GM21529 (cell line): ENCODE measurements around the gene QSOX2.

Source experiments
- ATAC-seq: cut with Tn5 transposase; IDR thresholded peaks from one replicate; pipeline ENCODE4 v1.9.1; 2021; ENCODE audit not compliant: unreplicated experiment

The QSOX2 gene

DNA sequence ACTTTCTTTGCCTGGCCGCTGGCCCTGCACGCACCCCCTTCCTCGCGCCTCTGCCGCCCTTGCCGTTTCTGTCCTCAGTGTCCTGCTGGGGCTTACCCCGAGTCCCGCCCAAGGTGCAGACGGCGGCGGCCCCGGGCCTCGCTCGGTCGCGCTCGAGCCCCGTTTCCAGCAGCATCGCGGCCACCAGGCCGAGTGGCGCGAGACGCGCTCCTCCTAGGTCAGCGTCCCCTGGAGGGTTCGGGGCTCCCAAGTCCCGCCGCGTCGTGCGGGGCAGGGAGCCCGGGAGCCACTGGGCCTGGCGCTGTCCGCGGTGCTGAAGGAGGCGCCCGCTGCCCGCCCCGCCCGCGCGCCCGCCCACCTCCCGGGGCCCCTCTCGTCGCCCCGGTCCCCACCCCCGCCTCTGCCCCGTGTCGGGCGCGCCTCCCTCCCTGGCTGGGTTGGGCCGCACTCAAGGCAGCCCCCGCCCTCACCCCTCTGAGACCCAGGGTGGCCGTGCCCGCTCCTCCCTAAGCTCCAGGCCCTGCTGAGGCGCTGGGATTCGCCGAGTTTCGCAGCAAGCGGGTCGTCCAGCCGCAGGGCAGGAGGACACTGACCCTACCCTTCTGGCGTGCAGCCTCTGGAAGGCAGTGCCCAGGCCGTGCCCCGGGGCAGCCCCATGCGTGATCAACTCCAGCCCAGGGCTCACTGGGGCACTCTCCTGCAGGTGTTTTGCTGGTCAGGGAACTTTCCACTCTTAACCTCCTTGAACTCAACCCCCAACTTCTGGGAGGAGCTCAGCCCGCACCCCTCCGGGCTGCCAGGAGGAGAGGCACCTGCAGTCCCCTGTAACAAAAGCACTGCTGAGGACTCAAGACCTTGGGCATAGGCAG lies 40.5 kb downstream of the QSOX2 start, which contains the start of gene LHX3:
Gene LHX3 (minus strand): TSS at position 291 of the 869 bp plus-strand sequence. CDS start 116 bp downstream, at position 175.
- no peak for ATAC-seq

- no peak for ATAC-seq
Observed at GRCh38 chr9:136204145-136204805, 41.3 kb downstream of the QSOX2 start.

GRCh38 chr9:136203408-136204144 lies 42.0 kb downstream of the QSOX2 start:
- ATAC-seq: no peak

DNA sequence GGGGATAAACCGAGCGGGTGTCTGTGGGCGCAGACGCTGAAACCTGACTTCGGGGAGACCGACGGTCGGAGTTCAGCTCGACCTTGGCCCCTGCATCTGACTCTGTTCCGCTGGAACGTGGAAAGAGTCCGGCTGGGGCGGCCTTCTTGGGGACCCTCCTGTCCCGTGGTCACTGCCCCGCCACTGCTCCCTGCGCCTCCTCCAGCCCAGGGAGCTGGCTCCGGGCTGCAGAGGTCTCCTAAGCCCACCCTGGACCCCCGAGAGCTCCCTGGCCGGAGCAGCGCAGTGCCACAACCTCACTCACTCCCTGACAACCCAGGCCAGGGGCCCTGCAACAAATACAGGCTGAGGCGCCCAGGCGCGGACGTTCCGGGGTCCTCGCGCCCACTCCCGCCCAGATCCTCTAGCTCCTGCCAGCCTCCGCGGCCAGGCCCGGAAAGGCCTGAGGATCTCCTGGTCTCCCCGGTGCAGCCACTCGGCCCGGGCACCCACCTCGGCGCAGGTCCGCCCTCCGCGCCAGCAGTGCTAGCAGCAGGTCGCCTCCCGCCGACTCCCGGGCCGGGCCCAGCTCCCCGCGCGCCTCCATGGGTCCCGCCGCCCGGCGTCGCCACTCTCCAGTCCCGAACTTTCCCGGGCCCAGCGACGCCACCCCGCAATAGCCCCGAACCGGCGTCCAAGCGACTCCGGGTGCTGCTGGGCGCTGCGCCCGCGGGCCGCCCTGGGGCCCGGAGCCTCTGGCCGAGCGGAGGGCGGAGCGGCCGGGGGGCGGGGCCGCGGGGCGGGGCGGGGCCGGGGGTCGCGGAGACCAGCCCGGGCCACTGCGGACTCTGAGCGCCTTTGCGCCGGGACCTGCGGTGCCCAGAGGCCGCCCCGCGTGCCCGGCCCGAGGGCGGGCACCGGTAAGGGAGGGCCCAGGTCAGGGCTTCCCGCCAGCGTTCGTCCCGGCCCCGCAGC lies 42.9 kb downstream of the QSOX2 start:
- ATAC-seq: no peak

GRCh38 chr9:136201609-136202453 lies 43.8 kb downstream of the QSOX2 start:
- ATAC-seq: no peak

DNA sequence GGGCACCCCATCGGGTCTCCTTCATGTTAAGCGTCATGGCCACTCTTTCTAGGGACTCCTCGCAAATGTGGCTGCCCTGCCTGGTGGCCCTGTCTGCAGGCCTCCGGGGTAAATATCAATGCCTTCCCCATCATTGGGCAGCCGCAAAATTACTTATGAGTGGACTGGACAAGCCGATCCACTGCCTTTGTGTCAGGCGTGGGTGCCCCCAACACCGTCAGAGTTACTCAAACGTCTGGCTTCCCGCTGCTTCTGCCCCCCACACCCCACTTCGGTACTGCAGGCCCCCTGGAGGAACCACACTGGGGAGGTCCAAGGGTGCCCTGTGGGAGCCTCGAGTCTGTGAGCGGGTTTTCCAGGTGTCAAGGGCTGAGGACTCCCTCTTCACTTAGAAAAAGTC lies 44.4 kb downstream of the QSOX2 start:
- no peak for ATAC-seq

GRCh38 chr9:136200424-136200823 lies 45.2 kb downstream of the QSOX2 start:
- ATAC-seq: no peak

- no peak for ATAC-seq
Observed at GRCh38 chr9:136199391-136200288, 46.0 kb downstream of the QSOX2 start.

DNA sequence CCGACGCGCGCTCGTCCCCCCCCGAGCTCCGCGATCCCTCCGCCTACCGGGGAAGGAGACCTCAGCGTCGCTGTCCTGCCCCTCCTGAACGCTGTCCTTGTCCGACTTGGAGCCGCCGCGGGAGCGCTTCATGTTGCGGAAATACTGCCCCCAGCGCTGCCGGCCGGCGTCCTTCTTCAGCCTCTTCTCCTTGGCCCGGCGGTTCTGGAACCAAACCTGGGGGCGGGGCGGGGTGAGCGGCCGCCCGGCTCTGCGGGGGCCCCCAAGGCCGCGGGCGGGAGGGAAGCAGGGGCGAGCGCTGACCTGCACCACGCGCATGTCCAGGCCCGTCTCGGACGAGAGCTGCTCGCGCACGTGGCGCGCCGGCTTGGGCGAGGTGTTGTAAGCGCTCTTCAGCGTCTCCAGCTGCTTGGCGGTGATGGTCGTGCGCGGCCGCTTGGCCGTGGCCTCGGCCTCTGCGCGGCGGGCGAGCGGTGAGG lies 47.0 kb downstream of the QSOX2 start:
- no peak for ATAC-seq

GRCh38 chr9:136197930-136198604 lies 47.5 kb downstream of the QSOX2 start:
- ATAC-seq: no peak

GRCh38 chr9:136197084-136197875 lies 48.3 kb downstream of the QSOX2 start:
- ATAC-seq: no peak

DNA sequence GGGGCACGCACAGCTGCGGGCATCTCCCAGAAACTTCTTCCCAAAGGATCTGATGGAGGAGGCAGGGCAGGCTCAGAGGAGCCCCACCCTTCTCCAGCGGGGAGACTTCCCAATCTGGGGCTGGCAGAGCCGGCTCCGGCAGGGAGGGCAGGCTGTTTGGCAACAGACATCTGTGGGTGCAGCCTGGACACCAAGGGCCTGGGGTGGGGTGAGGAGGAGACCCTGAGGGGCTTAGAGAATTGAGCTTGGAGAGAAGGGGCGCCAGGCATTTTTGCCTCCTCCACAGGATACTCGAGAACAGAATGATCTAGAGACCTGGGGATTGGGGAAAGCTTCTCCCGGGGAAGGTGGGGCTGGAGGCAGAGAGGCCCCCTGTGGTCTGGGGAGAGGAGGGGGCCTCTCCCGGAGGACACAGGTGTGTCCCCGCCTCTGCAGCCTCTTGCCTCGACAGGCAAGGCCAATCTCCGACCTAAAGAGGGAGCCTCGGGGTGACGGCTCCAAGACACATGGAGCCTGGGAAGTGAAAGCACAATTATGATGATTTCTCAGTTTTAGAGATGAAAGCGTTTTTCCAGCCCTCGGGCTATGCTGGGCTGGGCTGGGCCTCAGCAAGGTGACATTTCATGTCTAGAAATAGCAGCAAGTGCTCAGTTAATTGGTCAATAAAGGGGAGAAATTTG lies 49.1 kb downstream of the QSOX2 start:
- no peak for ATAC-seq

GRCh38 chr9:136194540-136194939 lies 51.1 kb downstream of the QSOX2 start:
- no peak for ATAC-seq

DNA sequence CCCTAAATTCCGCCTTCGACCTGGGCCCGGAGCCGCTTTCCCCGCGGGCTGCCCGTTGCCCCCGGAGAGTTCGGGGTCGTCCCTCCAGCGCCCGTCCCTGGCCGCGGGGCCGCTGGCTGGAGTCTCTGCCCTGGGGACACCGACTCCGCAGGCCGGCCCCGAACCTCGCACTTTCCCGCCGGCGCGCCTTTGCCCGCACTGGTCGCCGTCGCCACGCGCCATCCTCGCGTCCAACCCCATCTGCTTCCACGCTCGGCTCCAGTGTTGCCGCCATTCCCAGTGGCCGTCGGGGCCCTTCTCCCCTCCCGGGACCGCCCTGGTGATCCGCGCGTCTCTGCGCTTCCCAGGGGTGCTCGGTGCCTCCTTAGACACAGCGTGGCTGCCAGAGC lies 51.7 kb downstream of the QSOX2 start:
- ATAC-seq: no peak

- no peak for ATAC-seq
Observed at GRCh38 chr9:136193127-136193890, 52.3 kb downstream of the QSOX2 start.
